Fibroblast of skin of left quadriceps (primary cell): ENCODE data around the gene TMEM131L.

Experiments
- DNase-seq, 2 experiments: peaks; one replicate each; pipeline ENCODE4 v3.0.0-alpha.2; 2013; ENCODE audit warnings: low read depth in 2 of 2

The TMEM131L gene

DNA sequence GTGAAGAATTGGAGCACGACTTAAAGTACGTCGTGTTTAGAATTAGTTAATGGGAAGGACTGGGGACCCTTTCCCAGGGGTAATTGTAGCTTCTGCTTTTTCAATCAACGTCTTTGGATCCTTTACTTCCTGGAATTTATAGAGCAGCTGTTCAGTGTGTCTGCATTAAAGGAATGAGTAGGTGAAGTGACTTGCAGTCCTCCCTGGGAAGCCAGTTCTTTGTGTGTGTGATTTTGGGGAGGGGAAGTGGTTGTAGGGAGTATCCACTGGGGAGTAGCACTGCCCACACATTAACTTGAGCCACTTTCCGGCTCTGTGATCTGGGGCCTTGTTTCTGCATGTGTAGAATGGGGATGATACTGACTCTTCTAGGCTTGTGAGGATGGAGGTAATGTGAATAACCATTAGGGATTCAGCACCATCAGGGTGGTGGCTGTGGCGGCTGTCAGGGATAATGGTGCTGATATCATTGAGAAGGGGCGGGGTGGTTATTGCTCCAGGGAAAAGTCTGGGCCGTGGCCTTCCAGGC lies 54.7 kb downstream of the TMEM131L start:
- no peak for DNase-seq

- no peak for DNase-seq
Measured at GRCh38 chr4:153521478-153521877, 55.3 kb downstream of the TMEM131L start.

DNA sequence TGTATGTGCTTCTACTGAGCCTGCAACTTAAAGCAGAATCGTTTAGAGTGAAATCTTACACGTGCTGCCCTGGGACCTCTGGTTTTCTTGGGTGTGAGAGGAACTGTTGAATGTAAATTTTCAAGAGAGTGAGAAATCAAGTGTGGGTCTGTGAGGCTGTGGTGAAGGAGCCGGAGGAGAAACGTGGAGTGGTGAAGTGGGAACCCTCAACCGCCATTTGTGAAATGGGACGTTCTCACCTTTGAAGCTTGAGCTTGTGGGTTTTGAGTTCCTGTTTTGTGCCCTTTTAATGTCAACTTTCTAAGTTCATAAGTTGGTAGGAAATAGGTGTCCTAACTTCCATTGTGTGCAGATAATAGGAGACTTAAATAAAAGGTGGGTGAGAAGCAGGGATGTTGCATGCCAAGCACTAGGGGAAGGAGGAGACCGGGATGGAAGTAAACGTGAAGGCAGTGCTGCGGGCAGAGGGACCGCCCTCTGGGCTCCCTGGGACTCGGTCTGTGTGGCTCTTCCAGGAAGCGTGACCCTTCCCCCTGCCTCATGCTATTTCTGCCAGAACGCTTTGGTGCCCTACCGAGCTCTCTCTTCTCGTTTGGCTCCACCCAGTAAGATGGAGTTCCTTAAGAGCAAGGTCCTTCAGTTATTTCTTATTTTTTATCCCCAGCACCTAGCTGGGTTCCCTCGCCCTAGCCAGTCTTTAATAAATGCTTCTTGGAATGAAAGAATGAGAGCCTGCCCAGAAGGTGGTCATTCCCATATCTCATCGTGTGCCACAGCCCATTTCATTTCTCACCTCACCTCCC lies 56.0 kb downstream of the TMEM131L start:
- DNase-seq, result no peak

GRCh38 chr4:153522802-153523094 lies 56.6 kb downstream of the TMEM131L start:
- no peak for DNase-seq

GRCh38 chr4:153523164-153523796 lies 57.1 kb downstream of the TMEM131L start:
- no peak for DNase-seq

GRCh38 chr4:153523941-153524386 lies 57.8 kb downstream of the TMEM131L start:
- no peak for DNase-seq

DNA sequence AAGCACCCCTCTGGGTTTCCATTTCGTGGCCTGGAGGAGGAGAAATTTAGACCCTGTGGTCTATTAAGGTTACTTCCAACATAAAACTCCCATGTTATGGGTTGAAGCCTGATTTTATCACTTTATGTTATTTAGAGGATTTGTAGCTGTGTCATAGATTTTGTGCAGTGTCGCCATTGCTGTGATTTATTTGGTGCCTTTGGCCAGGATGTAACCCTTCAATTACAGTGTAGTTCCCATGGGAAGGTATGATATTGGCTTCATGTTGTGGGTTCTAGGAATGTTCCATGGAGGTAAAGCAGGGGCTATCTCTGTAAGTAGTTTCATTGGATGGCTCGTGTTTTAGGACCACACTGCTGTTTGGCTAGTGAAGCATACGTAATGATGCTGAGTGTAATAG lies 58.5 kb downstream of the TMEM131L start:
- DNase-seq, result no peak

DNA sequence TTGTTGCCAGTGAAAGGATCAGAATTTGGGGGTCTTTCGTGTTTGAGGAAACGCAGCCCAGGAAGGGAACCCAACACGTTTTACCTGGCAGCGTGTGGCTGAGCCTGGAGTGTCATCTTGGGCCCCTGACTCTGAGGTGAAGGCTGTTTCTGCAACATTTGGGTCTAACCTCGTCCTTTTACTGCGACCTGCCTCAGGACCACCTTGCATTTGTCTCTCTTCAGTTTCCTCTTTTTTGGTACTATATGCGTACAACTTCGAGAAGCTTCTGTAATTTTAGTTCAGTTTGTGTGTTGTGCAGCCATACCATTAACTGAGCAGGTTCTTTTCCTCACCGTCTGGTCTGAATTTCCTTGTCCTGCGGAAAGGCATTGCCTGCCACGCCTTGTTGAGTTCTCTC lies 61.5 kb downstream of the TMEM131L start:
- DNase-seq, result no peak

- DNase-seq, result no peak
Measured at GRCh38 chr4:153528705-153529485, 62.7 kb downstream of the TMEM131L start.

DNA sequence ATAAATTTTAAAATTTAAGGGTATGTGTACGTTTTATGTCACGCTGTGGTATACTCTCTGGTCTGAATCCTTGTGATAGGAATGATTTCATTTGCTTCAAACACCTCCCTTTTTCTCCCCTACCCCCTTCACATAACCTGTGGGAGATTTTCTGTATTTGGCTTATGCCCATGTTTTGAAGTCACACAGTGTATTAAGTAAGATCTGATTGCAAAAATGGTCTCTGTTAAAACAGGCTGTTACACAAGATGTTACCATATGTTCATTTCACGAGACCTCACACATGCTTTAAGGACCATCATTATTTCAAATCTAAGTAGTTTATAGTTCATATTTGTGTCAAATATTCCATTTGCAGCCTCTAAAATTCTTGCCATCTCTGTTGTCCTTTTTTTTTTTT lies 63.5 kb downstream of the TMEM131L start:
- no peak for DNase-seq

GRCh38 chr4:153530284-153530999 lies 64.3 kb downstream of the TMEM131L start:
- DNase-seq, result no peak

- DNase-seq, result no peak
Measured at GRCh38 chr4:153531000-153531358, 64.8 kb downstream of the TMEM131L start.

GRCh38 chr4:153531976-153532626 lies 65.9 kb downstream of the TMEM131L start:
- DNase-seq, result no peak

GRCh38 chr4:153532636-153533035 lies 66.5 kb downstream of the TMEM131L start:
- no peak for DNase-seq

DNA sequence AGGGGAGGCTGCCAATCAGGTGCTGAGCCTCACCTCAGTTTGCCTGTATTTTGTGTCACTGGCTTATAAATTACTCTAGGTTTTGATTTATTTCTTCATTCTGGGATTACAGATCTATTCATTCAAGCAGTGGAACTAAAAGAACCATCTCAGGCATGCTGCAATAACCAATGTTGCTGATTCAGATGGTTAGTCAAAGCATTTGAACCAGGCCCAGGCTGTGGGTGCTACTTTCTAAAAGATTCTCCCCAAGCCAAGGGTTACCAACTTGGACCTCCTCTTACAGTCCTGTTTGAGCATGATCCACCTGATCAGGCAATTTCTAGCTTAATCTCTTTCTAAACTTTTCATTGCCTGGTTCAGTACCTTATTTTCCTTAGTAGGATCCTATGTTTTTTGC lies 67.2 kb downstream of the TMEM131L start:
- DNase-seq, result no peak

DNA sequence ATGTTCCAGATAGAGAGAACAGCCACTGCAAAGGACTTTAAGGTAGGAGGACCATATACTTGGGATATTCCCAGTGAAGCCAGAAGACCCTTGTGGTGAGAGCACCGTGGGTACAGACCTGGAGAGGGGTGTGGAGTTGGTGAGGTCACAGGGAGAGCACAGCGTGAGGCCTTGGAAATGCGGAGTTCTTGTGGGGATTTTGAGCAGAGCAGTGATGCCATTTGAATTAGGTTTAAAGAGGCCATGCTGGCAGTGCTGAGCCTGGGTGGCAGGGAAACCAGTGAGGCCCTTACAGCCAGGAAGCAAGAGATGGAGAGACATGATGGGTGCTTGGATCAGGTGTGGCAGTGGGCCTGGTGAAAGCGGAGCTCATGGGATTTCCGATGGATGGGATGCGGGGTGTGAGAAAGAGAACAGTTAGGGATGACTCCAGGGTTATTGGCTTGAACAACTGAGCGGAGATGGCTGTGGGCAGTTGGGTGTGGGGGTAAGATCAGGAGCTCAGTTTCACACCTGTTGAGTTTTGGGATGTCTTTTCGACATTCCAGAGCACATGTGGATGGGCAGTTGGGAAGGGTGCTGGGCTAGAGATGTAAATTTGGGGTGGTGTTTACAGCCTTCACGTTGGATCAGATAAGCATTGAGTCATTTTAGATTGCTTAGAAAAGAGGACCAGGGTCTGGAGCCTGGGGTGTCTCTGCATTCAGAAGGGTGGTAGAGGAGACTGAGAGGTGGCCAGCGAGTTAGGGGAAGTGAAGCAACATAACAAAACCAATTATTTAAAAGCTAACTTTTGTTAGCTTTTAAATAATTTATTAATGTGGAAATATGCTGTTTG lies 68.9 kb downstream of the TMEM131L start:
- no peak for DNase-seq

- DNase-seq, result no peak
Measured at GRCh38 chr4:153535772-153536513, 69.8 kb downstream of the TMEM131L start.

DNA sequence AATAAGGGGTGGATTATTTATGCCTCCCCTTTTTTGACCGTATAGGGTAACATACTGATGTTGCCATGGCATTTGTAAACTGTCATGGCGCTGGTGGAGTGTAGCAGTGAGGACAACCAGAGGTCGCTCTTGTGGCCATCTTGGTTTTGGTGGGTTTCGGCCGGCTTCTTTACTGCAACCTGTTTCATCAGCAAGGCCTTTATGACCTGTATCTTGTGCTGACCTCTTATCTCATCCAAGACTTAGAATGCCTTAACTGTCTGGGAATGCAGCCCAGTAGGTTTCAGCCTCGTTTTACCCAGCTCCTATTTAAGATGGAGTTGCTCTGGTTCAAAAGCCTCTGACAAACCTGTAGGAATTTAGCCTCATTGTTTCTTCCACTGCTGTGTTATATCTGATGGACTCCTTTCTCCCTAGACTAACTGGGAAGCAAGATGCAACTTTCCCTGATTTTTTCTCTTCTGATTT lies 71.4 kb downstream of the TMEM131L start:
- DNase-seq, result no peak

- no peak for DNase-seq
Measured at GRCh38 chr4:153538487-153539357, 72.6 kb downstream of the TMEM131L start.
